ENCODE data around the gene BLOC1S5.

Gene BLOC1S5

GRCh38 chr6:8075185-8075584 lies 11.0 kb upstream of the BLOC1S5 start:
- TF ChIP-seq RARB (CRISPR knock-in tag; IDR thresholded peaks at IDR 0.05) (no peak), CREB5 (CRISPR knock-in tag; IDR thresholded peaks at IDR 0.05; ENCODE audit: low read depth) (no peak), BACH2 (CRISPR knock-in tag; IDR thresholded peaks at IDR 0.05; ENCODE audit: borderline replicate concordance) (no peak), POU6F1 (CRISPR knock-in tag; IDR thresholded peaks at IDR 0.05; ENCODE audit: borderline replicate concordance, low read depth) (no peak), ZNF565 (CRISPR knock-in tag; conservative IDR thresholded peaks at IDR 0.05; ENCODE audit: low read depth) (no peak), PATZ1 (CRISPR knock-in tag; IDR thresholded peaks at IDR 0.05; ENCODE audit: borderline replicate concordance) (no peak), ZNF70 (CRISPR knock-in tag; IDR thresholded peaks at IDR 0.05) (no peak), TOX (CRISPR knock-in tag; IDR thresholded peaks at IDR 0.05; ENCODE audit: borderline replicate concordance) (no peak)
- ATAC-seq: no peak

- ATAC-seq: no peak
- TF ChIP-seq ARNTL (CRISPR knock-in tag; IDR thresholded peaks at IDR 0.05; ENCODE audit: borderline replicate concordance, low read depth) (no peak), ZNF565 (CRISPR knock-in tag; conservative IDR thresholded peaks at IDR 0.05; ENCODE audit: low read depth) (no peak), OSR1 (CRISPR knock-in tag; IDR thresholded peaks at IDR 0.05) (no peak), PPARA (CRISPR knock-in tag; IDR thresholded peaks at IDR 0.05; ENCODE audit: borderline replicate concordance) (no peak), CSDC2 (CRISPR knock-in tag; IDR thresholded peaks at IDR 0.05) (no peak), CREB5 (CRISPR knock-in tag; IDR thresholded peaks at IDR 0.05; ENCODE audit: low read depth) (no peak), PATZ1 (CRISPR knock-in tag; IDR thresholded peaks at IDR 0.05; ENCODE audit: borderline replicate concordance) (no peak), TSHZ2 (CRISPR knock-in tag; IDR thresholded peaks at IDR 0.05) (no peak), POU6F1 (CRISPR knock-in tag; IDR thresholded peaks at IDR 0.05; ENCODE audit: borderline replicate concordance, low read depth) (no peak), GLIS3 (CRISPR knock-in tag; IDR thresholded peaks at IDR 0.05) (no peak), SNAI2 (CRISPR knock-in tag; IDR thresholded peaks at IDR 0.05) (no peak), RARB (CRISPR knock-in tag; IDR thresholded peaks at IDR 0.05) (no peak), BACH2 (CRISPR knock-in tag; IDR thresholded peaks at IDR 0.05; ENCODE audit: borderline replicate concordance) (no peak), TOX (CRISPR knock-in tag; IDR thresholded peaks at IDR 0.05; ENCODE audit: borderline replicate concordance) (no peak)
These were observed 10.0 kb upstream of the BLOC1S5 start for GRCh38 chr6:8074213-8074612.

- ATAC-seq: no peak
- no peak for TF ChIP-seq CSRNP3 (CRISPR knock-in tag; IDR thresholded peaks at IDR 0.05)
- no peak for TF ChIP-seq TSHZ2 (CRISPR knock-in tag; IDR thresholded peaks at IDR 0.05)
- TF ChIP-seq GLIS3 (CRISPR knock-in tag; IDR thresholded peaks at IDR 0.05): no peak
These were observed 9.6 kb upstream of the BLOC1S5 start for GRCh38 chr6:8073758-8074157.

Measured in SK-N-SH treated with all-trans-retinoic acid at 6 μM for 48 hours (cell line).